Thyroid gland (tissue), 4 donors: ENCODE measurements around the gene SH3BGRL3. TPM values are rescaled to one million over a fixed set of nuclear protein-coding genes. Genes with fewer than 3 reads are reported as not detected.

Source experiments
- DNase-seq, 2 donors: peaks; one replicate each; pipeline ENCODE4 v3.0.0-alpha.2; 2019
- H3K27ac ChIP-seq, 3 donors: fragments of 200-600 bp; sonication (generic); 1 replicate in 2 of 3; 2 replicates in 1 of 3; pipeline ENCODE4 v1.5.1; 2016 to 2019; ENCODE audit warnings: mild to moderate bottlenecking in 1 of 3, moderate library complexity in 1 of 3
- H3K27me3 ChIP-seq: fragments of 200-600 bp; sonication (generic); one replicate; pipeline ENCODE4 v1.5.1; 2019
- H3K36me3 ChIP-seq, 2 donors: fragments of 200-600 bp; sonication (generic); one replicate each; pipeline ENCODE4 v1.5.1; 2016 to 2019
- H3K4me1 ChIP-seq, 2 donors: fragments of 200-600 bp; sonication (generic); one replicate each; pipeline ENCODE4 v1.5.1; 2017 to 2019
- H3K4me3 ChIP-seq, 3 donors: fragments of 200-600 bp; sonication (generic); replicated peaks in 1 of 3; 1 replicate in 2 of 3; 2 replicates in 1 of 3; pipeline ENCODE4 v1.5.1; 2016; ENCODE audit warnings: mild to moderate bottlenecking in 1 of 3
- H3K9me3 ChIP-seq: fragments of 200-600 bp; sonication (generic); one replicate; pipeline ENCODE4 v1.5.1; 2017
- CTCF ChIP-seq, 6 experiments: fragments of 200-600 bp in 3 of 6; fragments of 450-650 bp in 3 of 6; sonication (generic) in 3 of 6; IDR thresholded peaks; one replicate each; pipeline ENCODE4 v1.5.1; 2016 to 2019; ENCODE audit warnings: antibody characterized with exemption in 6 of 6, mild to moderate bottlenecking in 2 of 6, inconsistent platforms in 1 of 6, moderate library complexity in 1 of 6
- POLR2A ChIP-seq, 2 donors: fragments of 450-650 bp; IDR thresholded peaks; one replicate each; pipeline ENCODE4 v1.6.1; 2017; ENCODE audit warnings: antibody characterized with exemption in 2 of 2, mild to moderate bottlenecking in 2 of 2, moderate library complexity in 1 of 2
- WGBS, 2 donors: methylation state at CpG; one replicate each; pipeline ENCODE4 v1.1.5; 2017; 5-methylcytosine and 5-hydroxymethylcytosine counted together
- intact Hi-C: fragments of 100-400 bp; cut with DNase I; formaldehyde crosslinking; loops from one replicate; pipeline ENCODE4 v1.15.1; 2023
- total RNA-seq, 4 donors: library from RNA; depleted of rRNA; stranded (reverse); fragments of >200 nt; gene quantifications; one replicate each; pipeline ENCODE4 v1.2.3, GENCODE V29; 2016

Gene SH3BGRL3
- total RNA-seq, 4 donors from 2014 or later: 18.8 to 58.2 (median 37.4) TPM

GRCh38 chr1:26293911-26294463, 14.1 kb downstream of the SH3BGRL3 start:
- H3K36me3 ChIP-seq: no peaks in the 10 kb centered on the region
- 38 to 54% methylated on average over 7 to 10 of the region's 11 CpGs for WGBS, 2 donors
- peaks cover 3 to 20% of the 10 kb centered on the region in 2 donors for H3K4me1 ChIP-seq
- H3K27ac ChIP-seq: no peak overlapping the region
- DNase-seq: peak; percentile 47 to 52
- intact Hi-C loops: no loop called here
- H3K4me3 ChIP-seq: no peak overlapping the region
- TF ChIP-seq CTCF (IDR thresholded peaks at IDR 0.05) (no peak), POLR2A (IDR thresholded peaks at IDR 0.05) (no peak)
- no peaks in the 10 kb centered on the region for H3K9me3 ChIP-seq
- H3K27me3 ChIP-seq: no peaks in the 10 kb centered on the region

- Histone ChIP-seq H3K9me3 (no peaks in the 10 kb centered on the region), H3K36me3 (no peaks in the 10 kb centered on the region), H3K27ac (no peak overlapping the region), H3K4me1 (peaks cover 3 to 7% of the 10 kb centered on the region in 2 donors), H3K27me3 (no peaks in the 10 kb centered on the region), H3K4me3 (no peak overlapping the region)
- intact Hi-C loops: no loop called here
- 89 to 92% methylated on average over 19 to 22 of the region's 22 CpGs for WGBS, 2 donors
- TF ChIP-seq CTCF (IDR thresholded peaks at IDR 0.05) (no peak), POLR2A (IDR thresholded peaks at IDR 0.05) (no peak)
- DNase-seq: no peak
Observed at GRCh38 chr1:26295194-26296138, 15.6 kb downstream of the SH3BGRL3 start.

- Histone ChIP-seq H3K9me3 (no peaks in the 10 kb centered on the region), H3K4me3 (no peak overlapping the region), H3K27me3 (no peaks in the 10 kb centered on the region), H3K4me1 (no peaks in the 10 kb centered on the region), H3K27ac (no peak overlapping the region), H3K36me3 (no peaks in the 10 kb centered on the region)
- intact Hi-C loops: no loop called here
- no peak for DNase-seq
- TF ChIP-seq POLR2A (IDR thresholded peaks at IDR 0.05): no peak
- no peak for TF ChIP-seq CTCF (IDR thresholded peaks at IDR 0.05)
- 87 to 89% methylated on average over 15 to 16 of the region's 16 CpGs for WGBS, 2 donors
Observed at GRCh38 chr1:26296340-26297056, 16.6 kb downstream of the SH3BGRL3 start.

- DNase-seq: no peak
- H3K4me3 ChIP-seq: no peak overlapping the region
- H3K9me3 ChIP-seq: no peaks in the 10 kb centered on the region
- TF ChIP-seq CTCF (IDR thresholded peaks at IDR 0.05) (no peak), POLR2A (IDR thresholded peaks at IDR 0.05) (no peak)
- no peak overlapping the region for H3K27ac ChIP-seq
- 92 to 98% methylated on average over 7 of the region's 12 CpGs for WGBS, 2 donors
- no peaks in the 10 kb centered on the region for H3K36me3 ChIP-seq
- H3K27me3 ChIP-seq: no peaks in the 10 kb centered on the region
- H3K4me1 ChIP-seq: no peaks in the 10 kb centered on the region
- intact Hi-C loops: no loop called here
Observed at GRCh38 chr1:26297057-26297790, 17.3 kb downstream of the SH3BGRL3 start.
